HG02885 (cell line): ENCODE results near the gene CAPRIN1.

Experiments
- ATAC-seq: cut with Tn5 transposase; IDR thresholded peaks from one replicate; pipeline ENCODE4 v1.9.1; 2021; ENCODE audit warnings: mild to moderate bottlenecking; ENCODE audit not compliant: unreplicated experiment, poor library complexity

CAPRIN1 gene

GRCh38 chr11:34135439-34135838, 83.9 kb downstream of the CAPRIN1 start:
- peak; percentile 61 for ATAC-seq

- no peak for ATAC-seq
Observed at GRCh38 chr11:34136420-34136819, 84.9 kb downstream of the CAPRIN1 start.

- ATAC-seq, result no peak
Observed at GRCh38 chr11:34139346-34139745, 87.8 kb downstream of the CAPRIN1 start.

GRCh38 chr11:34140149-34140548, 88.6 kb downstream of the CAPRIN1 start:
- no peak for ATAC-seq

GRCh38 chr11:34143048-34143447, 91.5 kb downstream of the CAPRIN1 start:
- no peak for ATAC-seq

GRCh38 chr11:34145073-34145472, 93.5 kb downstream of the CAPRIN1 start:
- ATAC-seq, result peak; percentile 79

- peak; percentile 62 for ATAC-seq
Observed at GRCh38 chr11:34145847-34146381, 94.4 kb downstream of the CAPRIN1 start.

GRCh38 chr11:34146411-34146810, 94.9 kb downstream of the CAPRIN1 start:
- ATAC-seq, result no peak

GRCh38 chr11:34146866-34147265, 95.3 kb downstream of the CAPRIN1 start:
- ATAC-seq, result no peak

- no peak for ATAC-seq
Observed at GRCh38 chr11:34147581-34147980, 96.0 kb downstream of the CAPRIN1 start.

GRCh38 chr11:34148504-34149165, 97.1 kb downstream of the CAPRIN1 start:
- no peak for ATAC-seq

GRCh38 chr11:34149274-34149673, 97.7 kb downstream of the CAPRIN1 start:
- no peak for ATAC-seq

GRCh38 chr11:34149786-34150185, 98.3 kb downstream of the CAPRIN1 start:
- no peak for ATAC-seq

GRCh38 chr11:34150494-34151151, 99.1 kb downstream of the CAPRIN1 start:
- no peak for ATAC-seq
